SK-N-MC (cell line): ENCODE results near the gene PROSER3.

Experiments
- EZH2 ChIP-seq: fragments of 200-600 bp; sonication (generic); IDR thresholded peaks from one replicate; pipeline ENCODE4 v1.6.1; 2017; ENCODE audit warnings: antibody characterized with exemption
- POLR2AphosphoS5 ChIP-seq: IDR thresholded peaks from 2 replicates; pipeline ENCODE4 v1.6.1; 2012; ENCODE audit warnings: mild to moderate bottlenecking, low read depth, low read length, borderline replicate concordance

DNA sequence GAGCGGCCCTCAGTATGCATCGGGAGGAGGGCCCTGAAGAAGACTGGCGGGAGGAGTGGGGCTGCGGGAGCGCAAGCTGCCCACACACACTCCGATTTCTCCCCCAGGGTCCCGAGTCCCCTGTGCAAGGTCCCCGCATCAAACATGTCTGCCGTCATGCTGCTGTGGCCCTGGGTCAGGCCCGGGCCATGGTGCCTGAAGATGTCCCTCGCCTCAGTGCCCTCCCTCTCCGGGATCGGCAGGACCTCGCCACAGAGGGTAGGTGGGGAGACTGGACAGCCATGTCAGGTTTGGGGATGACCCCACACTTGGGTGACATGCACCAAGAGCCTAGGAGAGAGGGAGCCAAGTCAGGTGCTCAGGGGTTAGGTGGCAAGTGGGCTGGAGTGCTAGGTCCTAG, 35.5 kb upstream of the PROSER3 start:
- TF ChIP-seq POLR2AphosphoS5 (no peak), EZH2 (no peak)
